Measurements from ENCODE around the gene LAMTOR3.

DNA sequence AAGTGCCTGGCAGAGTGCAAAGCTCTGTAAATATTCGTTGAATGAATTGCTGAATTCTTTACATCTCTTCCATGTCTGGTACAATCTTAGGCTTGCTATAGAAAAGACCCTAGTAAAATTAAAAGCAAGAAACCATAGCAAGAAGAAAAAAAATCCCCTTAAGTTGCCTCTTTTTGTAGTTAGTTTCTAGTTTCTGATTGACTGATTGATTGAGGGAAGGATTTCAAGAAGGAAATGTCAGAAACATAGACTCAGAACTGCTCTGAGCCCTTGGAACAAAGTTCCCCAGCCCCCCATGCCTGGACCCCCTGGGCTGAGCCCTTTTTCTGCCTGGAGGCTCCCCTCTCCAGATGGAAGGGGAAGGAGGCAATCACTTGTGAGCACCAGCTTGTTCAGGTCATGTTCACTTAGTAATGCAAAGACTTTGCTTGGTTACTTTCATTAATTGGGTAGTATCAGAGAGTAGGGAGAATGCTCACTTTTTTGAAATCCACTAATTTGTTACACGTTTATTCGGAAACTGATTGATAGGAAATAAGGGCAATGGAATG lies 42.0 kb downstream of the LAMTOR3 start:
- TF ChIP-seq, protein P1, sequence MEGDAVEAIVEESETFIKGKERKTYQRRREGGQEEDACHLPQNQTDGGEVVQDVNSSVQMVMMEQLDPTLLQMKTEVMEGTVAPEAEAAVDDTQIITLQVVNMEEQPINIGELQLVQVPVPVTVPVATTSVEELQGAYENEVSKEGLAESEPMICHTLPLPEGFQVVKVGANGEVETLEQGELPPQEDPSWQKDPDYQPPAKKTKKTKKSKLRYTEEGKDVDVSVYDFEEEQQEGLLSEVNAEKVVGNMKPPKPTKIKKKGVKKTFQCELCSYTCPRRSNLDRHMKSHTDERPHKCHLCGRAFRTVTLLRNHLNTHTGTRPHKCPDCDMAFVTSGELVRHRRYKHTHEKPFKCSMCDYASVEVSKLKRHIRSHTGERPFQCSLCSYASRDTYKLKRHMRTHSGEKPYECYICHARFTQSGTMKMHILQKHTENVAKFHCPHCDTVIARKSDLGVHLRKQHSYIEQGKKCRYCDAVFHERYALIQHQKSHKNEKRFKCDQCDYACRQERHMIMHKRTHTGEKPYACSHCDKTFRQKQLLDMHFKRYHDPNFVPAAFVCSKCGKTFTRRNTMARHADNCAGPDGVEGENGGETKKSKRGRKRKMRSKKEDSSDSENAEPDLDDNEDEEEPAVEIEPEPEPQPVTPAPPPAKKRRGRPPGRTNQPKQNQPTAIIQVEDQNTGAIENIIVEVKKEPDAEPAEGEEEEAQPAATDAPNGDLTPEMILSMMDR (IDR thresholded peaks at IDR 0.05): no peak
- TF ChIP-seq ZFX (IDR thresholded peaks at IDR 0.05; ENCODE audit: borderline replicate concordance): no peak
